H1 (cell line): ENCODE results near the gene UCHL1.

Experiments
- CEBPB ChIP-seq: IDR thresholded peaks from 2 replicates; pipeline ENCODE4 v1.6.1; 2012; ENCODE audit warnings: low read depth, low read length
- CREB1 ChIP-seq: IDR thresholded peaks from 2 replicates; pipeline ENCODE4 v1.6.1; 2012; ENCODE audit warnings: inconsistent platforms
- E2F6 ChIP-seq: IDR thresholded peaks from 2 replicates; pipeline ENCODE4 v1.6.1; 2012; ENCODE audit warnings: inconsistent platforms
- EP300 ChIP-seq, 2 experiments: IDR thresholded peaks; 1 replicate in 1 of 2; 2 replicates in 1 of 2; pipeline ENCODE4 v1.6.1; 2011 to 2012; ENCODE audit warnings: low read depth in 2 of 2, low read length in 2 of 2, mild to moderate bottlenecking in 2 of 2, borderline replicate concordance in 1 of 2, inconsistent platforms in 1 of 2, moderate library complexity in 1 of 2
- EZH2 ChIP-seq: fragments of 200-600 bp; sonication (generic); IDR thresholded peaks from 2 replicates; pipeline ENCODE4 v1.7.1; 2012; ENCODE audit warnings: low read depth, mild to moderate bottlenecking, moderate library complexity, low read length, inconsistent platforms; ENCODE audit not compliant: severe bottlenecking
- KDM1A ChIP-seq: fragments of 200-600, 300-600 bp; sonication (generic); IDR thresholded peaks from 2 replicates; pipeline ENCODE4 v1.7.1; 2016; ENCODE audit warnings: mild to moderate bottlenecking, low read length, borderline replicate concordance
- POLR2AphosphoS5 ChIP-seq: IDR thresholded peaks from 2 replicates; pipeline ENCODE4 v1.6.1; 2011; ENCODE audit warnings: low read depth, low read length
- SRF ChIP-seq: IDR thresholded peaks from 2 replicates; pipeline ENCODE4 v1.6.1; 2011; ENCODE audit warnings: mild to moderate bottlenecking, low read depth, low read length, moderate library complexity
- ZNF274 ChIP-seq: IDR thresholded peaks from 2 replicates; pipeline ENCODE4 v1.7.0; 2012; ENCODE audit warnings: low read length, borderline replicate concordance; ENCODE audit errors: extremely low read depth
- TF ChIP-seq, protein P1 (sequence below), 3 experiments: IDR thresholded peaks; 1 replicate in 2 of 3; 2 replicates in 1 of 3; pipeline versions ENCODE4 v1.5.1 to v1.6.1; 2011; ENCODE audit warnings: low read length in 3 of 3, mild to moderate bottlenecking in 3 of 3, inconsistent platforms in 2 of 3, low read depth in 1 of 3, moderate library complexity in 1 of 3; ENCODE audit not compliant: insufficient read depth in 1 of 3; ENCODE audit errors: control extremely low read depth in 1 of 3
- TF ChIP-seq, protein P2 (sequence below): IDR thresholded peaks from 2 replicates; pipeline ENCODE4 v1.6.1; 2012; ENCODE audit warnings: inconsistent platforms

- TF ChIP-seq E2F6: no peak
- TF ChIP-seq, protein P1, sequence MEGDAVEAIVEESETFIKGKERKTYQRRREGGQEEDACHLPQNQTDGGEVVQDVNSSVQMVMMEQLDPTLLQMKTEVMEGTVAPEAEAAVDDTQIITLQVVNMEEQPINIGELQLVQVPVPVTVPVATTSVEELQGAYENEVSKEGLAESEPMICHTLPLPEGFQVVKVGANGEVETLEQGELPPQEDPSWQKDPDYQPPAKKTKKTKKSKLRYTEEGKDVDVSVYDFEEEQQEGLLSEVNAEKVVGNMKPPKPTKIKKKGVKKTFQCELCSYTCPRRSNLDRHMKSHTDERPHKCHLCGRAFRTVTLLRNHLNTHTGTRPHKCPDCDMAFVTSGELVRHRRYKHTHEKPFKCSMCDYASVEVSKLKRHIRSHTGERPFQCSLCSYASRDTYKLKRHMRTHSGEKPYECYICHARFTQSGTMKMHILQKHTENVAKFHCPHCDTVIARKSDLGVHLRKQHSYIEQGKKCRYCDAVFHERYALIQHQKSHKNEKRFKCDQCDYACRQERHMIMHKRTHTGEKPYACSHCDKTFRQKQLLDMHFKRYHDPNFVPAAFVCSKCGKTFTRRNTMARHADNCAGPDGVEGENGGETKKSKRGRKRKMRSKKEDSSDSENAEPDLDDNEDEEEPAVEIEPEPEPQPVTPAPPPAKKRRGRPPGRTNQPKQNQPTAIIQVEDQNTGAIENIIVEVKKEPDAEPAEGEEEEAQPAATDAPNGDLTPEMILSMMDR (IDR thresholded peaks at IDR 0.05; ENCODE audit: control extremely low read depth in 1 of 3, insufficient read depth in 1 of 3, low read depth in 1 of 3, low read length in 3 of 3): no peak
- TF ChIP-seq CREB1: no peak
- no peak for TF ChIP-seq EZH2
- no peak for TF ChIP-seq ZNF274
- no peak for TF ChIP-seq EP300 (IDR thresholded peaks at IDR 0.05; ENCODE audit: borderline replicate concordance in 1 of 2, low read depth in 2 of 2, low read length in 2 of 2)
- TF ChIP-seq SRF: no peak
- TF ChIP-seq CEBPB: no peak
- no peak for TF ChIP-seq POLR2AphosphoS5
- TF ChIP-seq, protein P2, sequence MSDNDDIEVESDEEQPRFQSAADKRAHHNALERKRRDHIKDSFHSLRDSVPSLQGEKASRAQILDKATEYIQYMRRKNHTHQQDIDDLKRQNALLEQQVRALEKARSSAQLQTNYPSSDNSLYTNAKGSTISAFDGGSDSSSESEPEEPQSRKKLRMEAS: no peak
- TF ChIP-seq KDM1A: no peak
Observed at GRCh38 chr4:41299486-41299885, 42.8 kb downstream of the UCHL1 start.
